H9 (cell line): ENCODE results near the gene DNASE1L1. TPM values are rescaled to one million over a fixed set of nuclear protein-coding genes. Genes with fewer than 3 reads are reported as not detected.
"Not testable (repeated sequence)": the region's sequence is repeated elsewhere in the genome, so short reads cannot be mapped to it uniquely, and the experiment has no call there.

Experiments
- DNase-seq: peaks from one replicate; pipeline ENCODE4 v3.0.0-alpha.2; 2017
- H2AFZ ChIP-seq: one replicate; pipeline ENCODE4 v1.6.1; 2013; ENCODE audit warnings: mild to moderate bottlenecking, low read length, control low read depth, moderate library complexity
- H2AK5ac ChIP-seq: 2 replicates; pipeline ENCODE4 v1.6.1; 2013; ENCODE audit warnings: low read length, control low read depth, mixed read lengths; ENCODE audit not compliant: insufficient read length
- H2BK120ac ChIP-seq: one replicate; pipeline ENCODE4 v1.6.1; 2013; ENCODE audit warnings: low read depth, mild to moderate bottlenecking, low read length, control low read depth, inconsistent platforms; ENCODE audit not compliant: poor library complexity, severe bottlenecking
- H2BK12ac ChIP-seq: 2 replicates; pipeline ENCODE4 v1.6.1; 2013; ENCODE audit warnings: low read length, control low read depth, mixed read lengths, low read depth; ENCODE audit not compliant: insufficient read length
- H2BK15ac ChIP-seq: 2 replicates; pipeline ENCODE4 v1.6.1; 2013; ENCODE audit warnings: low read depth, low read length, control low read depth
- H2BK20ac ChIP-seq: one replicate; pipeline ENCODE4 v1.6.1; 2013; ENCODE audit warnings: low read depth, mild to moderate bottlenecking, low read length, control low read depth, inconsistent platforms; ENCODE audit not compliant: poor library complexity, severe bottlenecking
- H2BK5ac ChIP-seq: 2 replicates; pipeline ENCODE4 v1.6.1; 2013; ENCODE audit warnings: low read length, control low read depth, mixed read lengths; ENCODE audit not compliant: insufficient read length
- H3K14ac ChIP-seq: 2 replicates; pipeline ENCODE4 v1.6.1; 2013; ENCODE audit warnings: low read length, control low read depth; ENCODE audit not compliant: insufficient read depth
- H3K18ac ChIP-seq: 2 replicates; pipeline ENCODE4 v1.6.1; 2013; ENCODE audit warnings: low read depth, mild to moderate bottlenecking, mixed read lengths, low read length, control low read depth; ENCODE audit not compliant: insufficient read length
- H3K23ac ChIP-seq: 2 replicates; pipeline ENCODE4 v1.6.1; 2013; ENCODE audit warnings: low read length, control low read depth, mixed read lengths, low read depth; ENCODE audit not compliant: insufficient read length
- H3K23me2 ChIP-seq: 2 replicates; pipeline ENCODE4 v1.6.1; 2013; ENCODE audit warnings: low read depth, mild to moderate bottlenecking, mixed read lengths, low read length, control low read depth; ENCODE audit not compliant: insufficient read length, poor library complexity, severe bottlenecking
- H3K27ac ChIP-seq: 2 replicates; pipeline ENCODE4 v1.5.1; 2013; ENCODE audit warnings: low read length, control low read depth, mixed read lengths, low read depth; ENCODE audit not compliant: insufficient read length
- H3K27me3 ChIP-seq: 2 replicates; pipeline ENCODE4 v1.6.1; 2013; ENCODE audit warnings: low read length, control low read depth, inconsistent platforms; ENCODE audit not compliant: insufficient read depth
- H3K4ac ChIP-seq: 2 replicates; pipeline ENCODE4 v1.6.1; 2013; ENCODE audit warnings: low read depth, mild to moderate bottlenecking, control low read depth, inconsistent platforms, low read length, moderate library complexity
- H3K4me1 ChIP-seq: 2 replicates; pipeline ENCODE4 v1.6.1; 2013; ENCODE audit warnings: low read length, control low read depth, inconsistent platforms; ENCODE audit not compliant: insufficient read depth
- H3K4me2 ChIP-seq: 2 replicates; pipeline ENCODE4 v1.6.1; 2013; ENCODE audit warnings: low read length, control low read depth, mixed read lengths; ENCODE audit not compliant: insufficient read length, insufficient read depth
- H3K56ac ChIP-seq: 2 replicates; pipeline ENCODE4 v1.6.1; 2013; ENCODE audit warnings: low read depth, mild to moderate bottlenecking, mixed read lengths, low read length, control low read depth; ENCODE audit not compliant: insufficient read length
- H3K79me1 ChIP-seq: 2 replicates; pipeline ENCODE4 v1.6.1; 2013; ENCODE audit warnings: low read depth, mild to moderate bottlenecking, moderate library complexity, low read length, control low read depth, inconsistent platforms; ENCODE audit not compliant: insufficient read depth, poor library complexity, severe bottlenecking
- H3K79me2 ChIP-seq: 2 replicates; pipeline ENCODE4 v1.6.1; 2013; ENCODE audit warnings: low read length, control low read depth, inconsistent platforms; ENCODE audit not compliant: insufficient read depth
- H3K9ac ChIP-seq: 2 replicates; pipeline ENCODE4 v1.6.1; 2013; ENCODE audit warnings: low read length, control low read depth, mixed read lengths; ENCODE audit not compliant: insufficient read length; ENCODE audit errors: extremely low read depth
- H3K9me3 ChIP-seq: one replicate; pipeline ENCODE4 v1.6.1; 2013; ENCODE audit warnings: low read depth, low read length, inconsistent platforms; ENCODE audit not compliant: control insufficient read depth
- H3T11ph ChIP-seq: one replicate; pipeline ENCODE4 v1.6.1; 2013; ENCODE audit warnings: mild to moderate bottlenecking, low read length, control low read depth, inconsistent platforms
- H4K20me1 ChIP-seq: one replicate; pipeline ENCODE4 v1.6.1; 2013; ENCODE audit not compliant: control insufficient read depth, insufficient read length, insufficient read depth
- H4K5ac ChIP-seq: 2 replicates; pipeline ENCODE4 v1.6.1; 2013; ENCODE audit warnings: low read depth, mild to moderate bottlenecking, mixed read lengths, low read length, control low read depth; ENCODE audit not compliant: insufficient read length
- H4K8ac ChIP-seq: replicated peaks from 2 replicates; pipeline ENCODE4 v1.6.1; 2013; ENCODE audit warnings: low read length, control low read depth, mixed read lengths, low read depth; ENCODE audit not compliant: insufficient read length
- H4K91ac ChIP-seq: 2 replicates; pipeline ENCODE4 v1.6.1; 2013; ENCODE audit warnings: low read depth, mild to moderate bottlenecking, moderate library complexity, mixed read lengths, low read length, control low read depth; ENCODE audit not compliant: insufficient read length
- H3K27ac Mint-ChIP-seq, 3 experiments: 2 replicates in 2 of 3; 3 replicates in 1 of 3; pipeline ENCODE4 v1.8.0; 2020 to 2021; ENCODE audit warnings: mixed read lengths in 3 of 3, mild to moderate bottlenecking in 1 of 3, moderate library complexity in 1 of 3
- H3K27me3 Mint-ChIP-seq: 2 replicates; pipeline ENCODE4 v1.8.0; 2021; ENCODE audit warnings: low read depth, mild to moderate bottlenecking, moderate library complexity, mixed read lengths
- H3K36me3 Mint-ChIP-seq, 3 experiments: 2 replicates in 2 of 3; 3 replicates in 1 of 3; pipeline ENCODE4 v1.8.0; 2020 to 2021; ENCODE audit warnings: low read depth in 3 of 3, mixed read lengths in 3 of 3; ENCODE audit not compliant: insufficient read depth in 1 of 3
- H3K4me1 Mint-ChIP-seq, 2 experiments: 2 replicates each; pipeline ENCODE4 v1.8.0; 2020; ENCODE audit warnings: mixed read lengths in 2 of 2
- H3K4me3 Mint-ChIP-seq, 2 experiments: 2 replicates in 1 of 2; 3 replicates in 1 of 2; pipeline ENCODE4 v1.8.0; 2020 to 2021; ENCODE audit warnings: mild to moderate bottlenecking in 2 of 2, mixed read lengths in 2 of 2, moderate library complexity in 1 of 2
- H3K9me3 Mint-ChIP-seq, 2 experiments: 2 replicates in 1 of 2; 3 replicates in 1 of 2; pipeline ENCODE4 v1.8.0; 2020; ENCODE audit warnings: mild to moderate bottlenecking in 2 of 2, mixed read lengths in 2 of 2, moderate library complexity in 1 of 2
- CTCF ChIP-seq: fragments of 200-600 bp; sonication (generic); conservative IDR thresholded peaks from 3 replicates; pipeline ENCODE4 v1.8.0; 2021; ENCODE audit warnings: antibody characterized with exemption, mild to moderate bottlenecking
- WGBS: extraction: QIAGEN DNeasy Blood & Tissue Kit; methylation state at CpG from one replicate; pipeline ENCODE4 v1.1.7; 2013; ENCODE audit warnings: missing lambda C conversion rate, low lambda C conversion rate, mixed read lengths; ENCODE audit not compliant: insufficient read length; ENCODE audit errors: extremely low coverage; 5-methylcytosine and 5-hydroxymethylcytosine counted together
- total RNA-seq: library from RNA; stranded (reverse); gene quantifications from 2 replicates; pipeline ENCODE4 v1.2.1, GENCODE V29; 2021

The DNASE1L1 gene
- total RNA-seq, 1 experiment from 2014 or later: 14.5 TPM

DNA sequence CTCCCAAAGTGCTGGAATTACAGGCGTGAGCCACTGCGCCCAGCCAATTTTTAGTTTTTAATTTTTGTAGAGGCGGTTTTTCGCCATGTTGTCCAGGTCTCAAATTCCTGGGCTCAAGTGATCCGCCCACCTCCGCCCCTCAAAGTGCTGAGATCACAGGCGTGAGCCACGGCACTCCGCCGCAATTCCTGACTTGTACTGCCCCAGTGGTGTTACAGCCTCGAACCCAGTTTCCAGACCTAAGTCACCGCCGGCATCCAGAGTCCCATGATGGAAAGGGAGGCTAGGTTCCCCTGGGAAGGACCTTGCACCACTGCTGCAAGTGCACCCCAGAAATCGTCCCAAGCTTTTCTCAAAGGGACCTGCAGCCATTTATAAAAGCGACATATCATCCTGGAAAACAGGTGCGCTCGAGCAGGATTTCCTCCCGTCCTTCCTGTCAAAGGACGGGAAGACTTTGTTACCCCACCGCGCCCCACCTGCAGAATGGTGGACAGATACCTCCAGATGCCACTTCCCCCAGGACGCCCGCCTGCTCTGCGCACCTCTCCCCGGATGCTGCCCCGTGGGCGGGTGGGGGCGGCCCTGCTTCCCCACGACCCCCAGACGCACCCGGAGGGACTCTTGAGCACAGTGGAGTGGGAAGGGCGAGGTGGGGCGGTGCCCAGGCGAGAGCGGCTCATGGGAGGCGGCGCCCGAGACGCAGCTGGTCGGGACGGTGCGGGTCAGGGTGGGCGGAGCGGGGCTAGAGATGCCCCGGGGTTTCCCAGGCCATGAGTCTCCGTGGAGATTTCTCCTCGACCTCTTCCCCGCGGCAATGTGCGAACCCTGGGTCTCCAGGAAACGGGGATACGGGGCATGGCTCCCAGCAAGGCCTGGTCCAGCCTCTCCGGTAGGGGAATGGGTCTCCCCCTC is 11.8 kb downstream of the DNASE1L1 start:
- no peak overlapping the region for H2BK5ac ChIP-seq
- peaks cover 30 to 40% (median 30%) of the 10 kb centered on the region in 3 experiments for H3K36me3 Mint-ChIP-seq
- H3K4ac ChIP-seq: peak overlapping the region; percentile 56
- peaks cover 48 to 50% of the 10 kb centered on the region in 2 experiments for H3K9me3 Mint-ChIP-seq
- no CpG with 5 or more reads among the region's 53 CpGs for whole genome bisulfite sequencing
- H3K9me3 ChIP-seq: peaks cover 27% of the 10 kb centered on the region
- peak overlapping the region; percentile 95 for H3K9ac ChIP-seq
- peak overlapping the region; percentile 39 for H2BK120ac ChIP-seq
- peak; percentile 63 for DNase-seq
- H3K4me2 ChIP-seq: peak overlapping the region; percentile 91
- H4K5ac ChIP-seq: peak overlapping the region; percentile 60
- H3K18ac ChIP-seq: peak overlapping the region; percentile 96
- H2BK15ac ChIP-seq: no peak overlapping the region; the same call in 1 of the 2 replicates
- peak overlapping the region; percentile 97 to 99 (median 99) for H3K27ac Mint-ChIP-seq
- peak overlapping the region; percentile 65 for H3K27ac ChIP-seq
- H2AFZ ChIP-seq: no peak overlapping the region
- peak overlapping the region; percentile 96 to 97 for H3K4me3 Mint-ChIP-seq
- H3K14ac ChIP-seq: peak overlapping the region; percentile 98; the same call in 1 of the 2 replicates
- no peaks in the 10 kb centered on the region for H4K20me1 ChIP-seq
- no peaks in the 10 kb centered on the region for H3K27me3 ChIP-seq
- H4K8ac ChIP-seq: no peak overlapping the region
- TF ChIP-seq CTCF: no peak
- H3K4me1 ChIP-seq: no peaks in the 10 kb centered on the region
- no peak overlapping the region for H2BK12ac ChIP-seq
- no peak overlapping the region for H2BK20ac ChIP-seq
- H3K4me1 Mint-ChIP-seq: peaks cover 0 to 15% of the 10 kb centered on the region in 2 experiments; a peak in 2 of 4 replicates
- no peak overlapping the region for H2AK5ac ChIP-seq
- no peak overlapping the region for H3K23ac ChIP-seq
- peak overlapping the region; percentile 36 for H4K91ac ChIP-seq
- H3K27me3 Mint-ChIP-seq: peaks cover 5% of the 10 kb centered on the region
- H3K79me2 ChIP-seq: peaks cover 3% of the 10 kb centered on the region; the same call in 1 of the 2 replicates
- H3K56ac ChIP-seq: no peak overlapping the region
- H3K79me1 ChIP-seq: no peaks in the 10 kb centered on the region
- H3T11ph ChIP-seq: no peak overlapping the region
- peaks cover 16% of the 10 kb centered on the region for H3K23me2 ChIP-seq

GRCh38 chrX:154396363-154396762 is 12.7 kb downstream of the DNASE1L1 start:
- not testable (repeated sequence) for H2AFZ ChIP-seq, H2BK20ac ChIP-seq, H3K23ac ChIP-seq, H3K27ac ChIP-seq, H3K9ac ChIP-seq, H2BK120ac ChIP-seq, H3K27ac Mint-ChIP-seq, H3K56ac ChIP-seq, H2BK12ac ChIP-seq, H3T11ph ChIP-seq, H3K79me1 ChIP-seq, H4K91ac ChIP-seq, H3K4me1 ChIP-seq, H3K4ac ChIP-seq, H3K14ac ChIP-seq, H3K18ac ChIP-seq, H3K79me2 ChIP-seq, DNase-seq, H3K4me2 ChIP-seq, H2BK5ac ChIP-seq, H2BK15ac ChIP-seq, H4K5ac ChIP-seq, H3K27me3 Mint-ChIP-seq, H2AK5ac ChIP-seq, H4K8ac ChIP-seq, H3K27me3 ChIP-seq, H4K20me1 ChIP-seq
- Mint-ChIP-seq H3K36me3 (peaks cover 30 to 35% (median 30%) of the 10 kb centered on the region in 3 experiments), H3K4me1 (peaks cover 0 to 15% of the 10 kb centered on the region in 2 experiments; a peak in 2 of 4 replicates), H3K9me3 (peaks cover 41 to 44% of the 10 kb centered on the region in 2 experiments), H3K4me3 (peak overlapping the region; percentile 96 to 97; a peak in 3 of 5 replicates)
- no CpG with 5 or more reads among the region's 17 CpGs for WGBS
- H3K9me3 ChIP-seq: peaks cover 22% of the 10 kb centered on the region
- peaks cover 16% of the 10 kb centered on the region for H3K23me2 ChIP-seq
